ENCODE results near the gene AFF3. TPM values are rescaled to one million over a fixed set of nuclear protein-coding genes. Genes with fewer than 3 reads are reported as not detected.
"Not testable (repeated sequence)": the region's sequence is repeated elsewhere in the genome, so short reads cannot be mapped to it uniquely, and the experiment has no call there.

The AFF3 gene
- total RNA-seq, 2 donors from 2014 or later = 10.8 to 16.2 TPM

DNA sequence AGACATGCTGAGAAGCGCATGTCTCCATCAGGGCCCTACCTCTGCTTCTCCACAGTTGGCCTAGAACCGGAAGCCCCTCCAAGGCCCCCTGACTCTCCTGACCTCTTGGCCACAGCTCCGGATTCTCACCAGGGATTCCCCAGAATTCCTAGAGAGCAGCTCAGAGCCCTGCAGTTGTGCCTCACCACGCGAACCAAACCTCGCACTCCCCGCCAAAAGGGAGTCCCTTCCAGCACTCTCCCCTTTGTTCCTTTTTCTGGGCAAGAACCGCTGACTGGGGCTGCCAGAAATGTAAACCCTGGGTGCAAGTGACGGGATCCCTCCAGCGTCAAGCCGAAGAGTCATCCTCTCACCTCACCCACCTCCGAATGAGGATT, 36.7 kb downstream of the AFF3 start:
- Histone ChIP-seq H3K27ac (peak overlapping the region; percentile 76 to 77), H3K4me1 (peaks cover 0 to 12% of the 10 kb centered on the region in 2 donors), H3K9me3 (no peaks in the 10 kb centered on the region), H3K4me3 (peak overlapping the region; percentile 56 to 69), H3K27me3 (no peaks in the 10 kb centered on the region), H3K36me3 (no peaks in the 10 kb centered on the region)
- TF ChIP-seq, protein P1, sequence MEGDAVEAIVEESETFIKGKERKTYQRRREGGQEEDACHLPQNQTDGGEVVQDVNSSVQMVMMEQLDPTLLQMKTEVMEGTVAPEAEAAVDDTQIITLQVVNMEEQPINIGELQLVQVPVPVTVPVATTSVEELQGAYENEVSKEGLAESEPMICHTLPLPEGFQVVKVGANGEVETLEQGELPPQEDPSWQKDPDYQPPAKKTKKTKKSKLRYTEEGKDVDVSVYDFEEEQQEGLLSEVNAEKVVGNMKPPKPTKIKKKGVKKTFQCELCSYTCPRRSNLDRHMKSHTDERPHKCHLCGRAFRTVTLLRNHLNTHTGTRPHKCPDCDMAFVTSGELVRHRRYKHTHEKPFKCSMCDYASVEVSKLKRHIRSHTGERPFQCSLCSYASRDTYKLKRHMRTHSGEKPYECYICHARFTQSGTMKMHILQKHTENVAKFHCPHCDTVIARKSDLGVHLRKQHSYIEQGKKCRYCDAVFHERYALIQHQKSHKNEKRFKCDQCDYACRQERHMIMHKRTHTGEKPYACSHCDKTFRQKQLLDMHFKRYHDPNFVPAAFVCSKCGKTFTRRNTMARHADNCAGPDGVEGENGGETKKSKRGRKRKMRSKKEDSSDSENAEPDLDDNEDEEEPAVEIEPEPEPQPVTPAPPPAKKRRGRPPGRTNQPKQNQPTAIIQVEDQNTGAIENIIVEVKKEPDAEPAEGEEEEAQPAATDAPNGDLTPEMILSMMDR (IDR thresholded peaks at IDR 0.05) = no peak
- no peak for DNase-seq (ENCODE audit: low spot score)

DNA sequence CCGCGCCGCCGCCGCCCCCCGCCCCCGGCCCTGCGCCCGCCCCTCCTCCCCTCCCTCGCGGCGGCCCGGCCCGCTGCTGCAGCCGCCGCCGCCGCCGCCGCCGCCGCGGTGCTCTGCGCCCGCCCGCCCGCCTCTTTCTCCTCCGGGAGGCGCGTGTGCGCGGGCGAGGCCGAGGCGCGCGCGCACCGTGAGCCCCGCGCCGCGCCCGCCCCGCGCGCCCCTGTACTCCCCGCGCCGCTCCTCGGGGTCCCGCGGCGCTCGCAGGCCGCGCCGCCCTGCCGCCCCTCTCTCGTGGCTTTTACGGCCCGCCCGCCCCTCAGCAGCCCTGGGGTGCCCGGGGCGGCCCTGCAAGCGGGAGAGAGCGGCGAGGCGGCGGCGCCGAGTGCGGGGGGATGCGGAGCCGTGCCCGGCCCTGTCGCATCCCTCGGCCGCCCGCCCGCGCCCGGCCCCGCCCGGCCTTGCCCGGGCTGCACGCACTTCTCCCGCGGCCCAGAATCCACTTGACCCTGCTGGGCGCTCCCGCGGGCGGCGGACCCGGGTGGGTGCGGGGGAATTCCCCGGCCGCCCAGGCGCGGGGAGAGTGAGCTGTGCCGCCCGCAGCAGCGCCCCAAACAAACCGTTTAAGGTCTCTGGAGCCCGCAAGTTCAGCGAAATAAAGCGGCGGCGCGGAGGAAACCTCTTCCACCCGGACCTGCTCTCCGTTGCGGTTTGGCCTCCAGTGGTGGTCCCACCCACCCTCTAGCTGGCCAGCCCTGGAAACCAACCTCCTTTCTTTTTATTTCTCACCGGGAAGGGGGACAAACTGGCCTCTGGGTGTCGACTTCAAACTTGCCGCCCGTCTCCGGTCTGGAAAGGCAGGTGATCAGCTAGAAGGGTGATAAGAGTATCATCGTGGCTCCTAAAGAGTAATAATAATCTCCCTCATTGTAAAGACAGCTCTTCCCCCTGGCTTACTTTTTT, 37.4 kb downstream of the AFF3 start:
- TF ChIP-seq, protein P1 (IDR thresholded peaks at IDR 0.05) = no peak
- H3K4me1 ChIP-seq = peaks cover 0 to 12% of the 10 kb centered on the region in 2 donors
- peak overlapping the region; percentile 56 to 69 for H3K4me3 ChIP-seq
- DNase-seq (ENCODE audit: low spot score) = no peak
- H3K9me3 ChIP-seq = no peaks in the 10 kb centered on the region
- H3K36me3 ChIP-seq = no peaks in the 10 kb centered on the region
- no peaks in the 10 kb centered on the region for H3K27me3 ChIP-seq
- peak overlapping the region; percentile 76 to 77 for H3K27ac ChIP-seq

DNA sequence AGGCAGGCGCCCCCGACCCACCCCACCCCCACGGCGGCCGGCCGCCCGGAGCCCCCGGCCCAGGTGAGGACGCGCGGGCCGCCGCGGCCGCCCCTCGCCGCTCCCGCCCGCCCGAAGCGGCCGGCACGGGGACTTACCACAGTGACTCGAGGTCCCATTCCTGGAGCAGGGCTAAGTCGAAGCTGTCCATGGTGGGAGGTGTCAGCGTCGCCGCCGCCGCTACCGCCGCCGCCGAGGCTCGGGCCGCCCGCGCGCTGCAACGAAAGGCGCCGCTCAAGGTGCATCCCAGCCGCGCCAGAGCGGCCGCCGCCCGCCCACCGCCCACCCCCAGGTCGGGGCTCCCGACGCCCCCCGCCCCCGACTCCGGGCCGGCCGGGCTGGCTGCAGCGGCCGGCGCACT, 38.1 kb downstream of the AFF3 start:
- not testable (repeated sequence) for H3K9me3 ChIP-seq; DNase-seq (ENCODE audit: low spot score); H3K27me3 ChIP-seq; H3K36me3 ChIP-seq
- Histone ChIP-seq H3K27ac (peak overlapping the region in 1 of 2 donors; percentile 31), H3K4me1 (peaks cover 0 to 12% of the 10 kb centered on the region in 2 donors), H3K4me3 (peak overlapping the region; percentile 26 to 45)

DNA sequence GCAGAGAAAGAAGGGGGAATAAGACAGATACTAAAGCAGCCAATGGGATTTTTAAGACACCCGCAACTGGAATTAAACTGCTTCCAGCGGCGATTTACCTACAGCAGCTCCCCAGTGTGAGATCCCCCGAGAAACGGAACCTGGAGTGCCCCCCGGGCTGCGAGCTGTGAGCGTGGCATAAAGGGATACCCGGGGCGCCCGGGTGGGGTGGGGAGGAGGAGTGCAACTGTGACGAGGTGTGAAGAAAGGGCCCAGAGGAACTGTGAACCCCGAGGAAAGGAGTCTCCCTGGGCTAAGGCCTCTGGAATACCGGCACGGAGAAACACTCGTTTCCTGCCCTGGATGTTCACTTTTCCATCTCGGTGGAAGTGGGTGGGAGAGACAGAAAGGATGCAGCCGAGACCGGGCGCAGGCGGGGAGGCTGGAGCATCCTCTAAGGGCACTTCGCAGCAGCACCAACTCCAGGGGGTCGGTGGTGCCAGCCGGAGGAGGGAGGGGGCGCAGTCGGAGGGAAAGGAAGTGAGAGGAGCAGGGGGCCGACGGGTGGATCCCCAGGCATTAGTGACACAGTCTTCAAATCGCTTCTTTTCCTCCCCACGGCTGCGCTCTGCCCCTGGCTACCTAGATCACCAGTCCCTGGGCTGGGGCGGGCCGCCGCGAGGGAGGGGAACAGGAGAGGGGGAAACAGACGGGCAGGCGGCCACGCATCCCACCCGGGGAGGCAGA, 38.7 kb downstream of the AFF3 start:
- H3K27me3 ChIP-seq; H3K36me3 ChIP-seq; H3K9me3 ChIP-seq; DNase-seq (ENCODE audit: low spot score): not testable (repeated sequence)
- H3K4me1 ChIP-seq = peaks cover 0 to 12% of the 10 kb centered on the region in 2 donors
- peak overlapping the region; percentile 38 to 45 for H3K4me3 ChIP-seq
- peak overlapping the region in 1 of 2 donors; percentile 31 for H3K27ac ChIP-seq

DNA sequence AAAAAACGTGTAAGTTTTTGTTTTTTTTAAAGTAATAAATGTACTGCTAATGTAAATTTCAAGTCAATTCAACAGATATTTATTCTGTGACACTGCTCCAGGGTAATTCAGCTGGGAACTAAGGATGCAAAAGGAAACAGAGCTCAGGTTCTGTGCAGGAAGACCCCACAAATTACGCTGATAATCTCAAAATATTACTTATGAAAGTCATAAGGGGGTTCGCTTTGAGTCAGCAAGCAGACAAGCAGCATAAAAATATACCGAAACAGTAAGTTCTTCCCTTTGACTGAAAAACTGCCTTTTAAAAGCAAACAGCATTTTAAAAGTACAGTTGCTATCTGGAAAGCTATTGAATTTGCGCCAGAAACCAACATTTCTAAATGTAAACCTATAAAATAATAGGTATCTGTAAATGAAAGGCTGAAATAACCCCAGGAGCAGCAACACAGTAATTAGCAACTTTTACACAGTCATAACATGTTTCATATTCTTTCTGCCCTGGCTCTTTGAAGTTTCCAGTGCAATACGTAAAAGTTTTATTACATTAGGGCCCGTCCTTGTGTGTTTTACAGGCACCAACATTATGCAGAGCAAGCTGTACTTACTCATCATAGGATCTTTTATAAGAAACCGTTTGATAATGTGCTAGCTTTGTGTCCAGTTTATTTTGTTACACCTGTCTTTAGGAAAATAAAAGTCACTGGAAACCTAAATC, 39.8 kb downstream of the AFF3 start:
- H3K9me3 ChIP-seq; H3K27me3 ChIP-seq; DNase-seq (ENCODE audit: low spot score); H3K4me3 ChIP-seq; H3K36me3 ChIP-seq; H3K27ac ChIP-seq: not testable (repeated sequence)
- H3K4me1 ChIP-seq = peaks cover 0 to 12% of the 10 kb centered on the region in 2 donors

DNA sequence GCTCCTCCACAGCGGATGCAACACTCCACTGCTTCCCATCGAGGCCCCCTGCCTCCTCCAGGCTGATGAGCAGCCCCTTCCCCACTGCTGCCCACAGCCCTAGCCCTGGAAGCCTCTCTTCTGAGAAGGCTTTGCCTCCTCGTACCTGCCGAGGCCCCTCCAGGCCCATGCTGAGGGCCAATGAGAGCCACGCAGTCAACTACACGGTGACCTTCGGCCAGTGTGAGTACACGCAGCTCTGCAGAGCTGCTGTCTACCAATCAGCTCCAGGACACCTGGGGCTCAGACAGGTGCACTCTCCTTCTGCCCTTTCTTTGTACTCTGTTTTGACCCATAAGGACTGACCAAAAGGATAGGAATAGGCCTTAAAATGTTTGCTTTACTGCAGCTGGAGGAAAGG, 43.5 kb downstream of the AFF3 start:
- H3K4me1 ChIP-seq, H3K4me3 ChIP-seq, H3K27ac ChIP-seq: not testable (repeated sequence)

DNA sequence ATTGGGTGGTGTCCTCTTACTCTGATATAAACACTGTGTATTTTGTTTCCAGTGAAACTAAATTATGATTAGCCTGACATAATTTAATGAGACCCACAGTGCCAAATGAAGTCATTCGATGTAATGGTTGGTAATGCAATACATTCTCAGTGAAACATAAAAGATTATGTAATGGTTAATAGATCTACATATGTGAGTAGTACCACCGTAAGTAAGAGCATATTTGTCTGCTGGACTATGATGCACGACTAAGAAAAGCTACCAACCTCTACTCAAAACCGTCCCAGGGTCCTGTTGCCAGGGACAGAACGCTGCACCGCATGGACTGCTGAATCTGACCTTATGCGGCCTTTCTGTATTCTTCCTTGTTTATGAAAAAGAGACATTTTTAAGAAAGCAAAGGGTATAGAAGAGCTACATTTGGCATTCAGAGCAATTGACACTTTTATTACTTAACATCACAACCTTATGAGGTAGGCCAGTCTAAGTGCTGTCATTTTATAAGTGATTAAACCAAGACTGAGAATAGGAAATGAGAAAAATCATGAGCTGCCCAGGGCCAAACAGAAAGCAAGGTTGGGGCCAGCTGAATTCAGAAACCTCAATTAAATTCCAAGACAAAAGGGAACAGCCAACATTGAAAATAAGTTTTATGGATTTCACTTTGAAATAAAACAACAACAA, 44.6 kb downstream of the AFF3 start:
- H3K9me3 ChIP-seq; H3K36me3 ChIP-seq; H3K4me1 ChIP-seq; H3K27me3 ChIP-seq; H3K27ac ChIP-seq; DNase-seq (ENCODE audit: low spot score); H3K4me3 ChIP-seq: not testable (repeated sequence)

More for the DNA sequence above, 43.5 kb downstream of the AFF3 start:
- not testable (repeated sequence) for H3K27me3 ChIP-seq; H3K9me3 ChIP-seq; DNase-seq (ENCODE audit: low spot score); H3K36me3 ChIP-seq

DNA sequence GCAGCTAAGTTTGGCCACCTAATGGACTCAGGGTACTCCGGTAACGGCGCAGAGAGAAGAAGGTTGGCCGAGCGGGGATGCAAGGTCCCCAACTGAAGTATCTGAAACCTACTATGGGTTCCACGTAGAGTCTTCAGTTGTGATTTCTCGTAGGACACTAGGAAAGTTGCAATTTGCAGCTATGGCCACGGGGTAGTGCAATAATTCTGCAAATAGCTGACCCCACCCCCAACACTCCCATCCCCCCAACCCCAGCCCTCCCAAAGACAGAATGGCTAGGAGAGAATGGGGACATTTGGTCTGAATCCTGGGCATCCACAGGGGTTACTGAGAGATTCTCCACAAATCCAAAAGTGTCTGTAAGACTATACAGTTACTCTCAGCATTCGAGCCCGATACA, 46.5 kb downstream of the AFF3 start:
- not testable (repeated sequence) for H3K4me1 ChIP-seq; H3K4me3 ChIP-seq; H3K27ac ChIP-seq; H3K36me3 ChIP-seq; H3K27me3 ChIP-seq; H3K9me3 ChIP-seq; DNase-seq (ENCODE audit: low spot score)

- not testable (repeated sequence) for H3K27ac ChIP-seq; H3K36me3 ChIP-seq; DNase-seq (ENCODE audit: low spot score); H3K27me3 ChIP-seq; H3K4me1 ChIP-seq; H3K4me3 ChIP-seq; H3K9me3 ChIP-seq
Observed at GRCh38 chr2:100091807-100092206, 50.6 kb downstream of the AFF3 start.

- not testable (repeated sequence) for H3K9me3 ChIP-seq; DNase-seq (ENCODE audit: low spot score)
- peaks cover 0 to 13% of the 10 kb centered on the region in 2 donors for H3K4me1 ChIP-seq
Observed at GRCh38 chr2:100085744-100086143, 56.6 kb downstream of the AFF3 start.

GRCh38 chr2:100083421-100084216, 58.8 kb downstream of the AFF3 start:
- Histone ChIP-seq H3K4me1 (peaks cover 0 to 13% of the 10 kb centered on the region in 2 donors), H3K27ac (peak overlapping the region in 1 of 2 donors; percentile 75)
- DNase-seq (ENCODE audit: low spot score); H3K36me3 ChIP-seq; H3K9me3 ChIP-seq; H3K27me3 ChIP-seq; H3K4me3 ChIP-seq: not testable (repeated sequence)

More at GRCh38 chr2:100085744-100086143, 56.6 kb downstream of the AFF3 start:
- not testable (repeated sequence) for H3K27ac ChIP-seq, H3K36me3 ChIP-seq, H3K27me3 ChIP-seq, H3K4me3 ChIP-seq
